T47D (cell line): ENCODE results near the gene CSF1R.

Experiments used
- DNase-seq, 2 experiments: peaks; one replicate each; pipeline versions ENCODE4 v3.0.0 to v3.0.0-alpha.2; 2011 to 2012; ENCODE audit warnings: low read depth in 1 of 2, low spot score in 1 of 2
- JUND ChIP-seq: IDR thresholded peaks from 2 replicates; pipeline ENCODE4 v1.6.1; 2012; ENCODE audit warnings: low read depth
- in situ Hi-C: cut with HindIII; loops from 2 replicates; pipeline ENCODE4 v1.10.0; 2016; ENCODE audit warnings: low sequenced_read_pairs, low pct_unique_long_range_greater_than_20kb

The CSF1R gene

DNA sequence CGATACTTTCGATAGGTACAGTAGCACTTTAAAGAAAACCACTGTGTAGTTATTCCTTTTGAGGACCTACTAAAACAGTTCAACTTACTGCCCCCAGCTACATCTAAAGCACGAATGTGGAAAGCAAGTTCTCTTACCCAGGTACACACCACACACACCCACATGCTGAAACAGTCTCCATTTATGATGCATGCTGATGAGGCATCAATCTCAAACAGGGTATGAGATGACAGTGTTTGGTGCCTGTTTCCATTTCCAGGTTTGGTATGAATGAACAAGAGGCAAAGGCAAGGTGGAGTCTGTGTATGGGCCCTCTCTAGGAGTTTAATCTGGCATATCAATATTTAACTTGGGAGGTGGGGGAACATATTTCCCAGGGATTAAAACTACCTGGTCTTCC lies 71.9 kb downstream of the CSF1R start:
- no peak for DNase-seq
- in situ Hi-C loops, result no loop called here
- TF ChIP-seq JUND, result no peak

DNA sequence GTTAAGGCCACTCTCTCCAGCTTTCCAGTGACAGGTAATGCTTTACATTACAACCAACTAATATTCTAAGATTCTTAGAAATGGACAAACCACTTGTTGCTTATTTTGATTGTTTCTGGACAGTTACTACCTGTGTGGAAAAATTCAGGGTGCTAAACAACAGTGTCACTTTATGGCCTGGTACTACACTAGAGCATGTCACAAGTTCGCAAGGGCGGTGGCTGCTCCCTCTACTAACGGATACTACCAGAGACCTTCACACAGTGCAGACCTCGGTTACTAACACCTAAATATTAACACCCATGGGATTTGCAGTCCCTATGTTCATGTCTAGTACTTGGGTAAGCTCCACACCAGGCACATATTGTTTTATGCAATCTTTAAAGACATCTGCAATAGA lies 72.4 kb downstream of the CSF1R start:
- no peak for TF ChIP-seq JUND
- DNase-seq, result no peak
- in situ Hi-C loops, result no loop called here

- in situ Hi-C loops, result no loop called here
- DNase-seq, result no peak
- TF ChIP-seq JUND, result no peak
These were observed 76.5 kb downstream of the CSF1R start for GRCh38 chr5:150009671-150010387.

DNA sequence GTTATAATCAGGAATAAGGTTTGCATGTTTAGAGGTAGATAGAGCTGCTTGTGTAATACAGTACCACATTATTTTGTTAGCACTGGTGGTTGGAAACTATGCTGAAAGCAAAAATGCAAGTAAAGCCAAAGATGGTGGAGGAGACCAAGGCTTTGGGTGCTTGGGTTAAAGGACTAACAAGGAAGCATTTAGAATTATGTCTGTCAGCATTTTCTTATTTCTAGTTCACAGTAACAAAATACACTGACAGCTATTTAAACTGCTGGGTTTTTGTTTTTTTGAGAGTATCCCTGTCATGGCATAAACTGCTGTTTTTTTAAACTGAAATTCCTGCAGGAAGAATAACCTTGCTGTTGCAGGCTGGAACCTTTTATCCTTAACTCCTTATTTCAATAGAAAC lies 79.3 kb downstream of the CSF1R start:
- in situ Hi-C loops, result no loop called here
- TF ChIP-seq JUND, result no peak

GRCh38 chr5:150006318-150006717 lies 80.0 kb downstream of the CSF1R start:
- no peak for TF ChIP-seq JUND
- no peak for DNase-seq
- in situ Hi-C loops, result no loop called here

More for the DNA sequence above, 79.3 kb downstream of the CSF1R start:
- DNase-seq, result no peak
